ENCODE measurements around the gene ARID5A.
A peak's percentile ranks its signal among the peaks of the same experiment; 100 is the strongest.

ARID5A gene

GRCh38 chr2:96506907-96507240 is 29.7 kb upstream of the ARID5A start:
- no peak for DNase-seq

GRCh38 chr2:96507957-96508520 is 28.5 kb upstream of the ARID5A start:
- peak; percentile 85 for DNase-seq

- no peak for DNase-seq
Measured at GRCh38 chr2:96508521-96509113, 27.9 kb upstream of the ARID5A start.

- DNase-seq: peak; percentile 74
Measured at GRCh38 chr2:96509114-96509846, 27.3 kb upstream of the ARID5A start.

GRCh38 chr2:96509847-96510230 is 26.7 kb upstream of the ARID5A start:
- DNase-seq: no peak

- no peak for DNase-seq
Measured at GRCh38 chr2:96510931-96511595, 25.5 kb upstream of the ARID5A start.

GRCh38 chr2:96511851-96512250 is 24.7 kb upstream of the ARID5A start:
- no peak for DNase-seq

GRCh38 chr2:96512341-96512740 is 24.2 kb upstream of the ARID5A start:
- DNase-seq: no peak

- no peak for DNase-seq
Measured at GRCh38 chr2:96514521-96514920, 22.0 kb upstream of the ARID5A start.

- no peak for DNase-seq
Measured at GRCh38 chr2:96517079-96517478, 19.5 kb upstream of the ARID5A start.

GRCh38 chr2:96520231-96520630 is 16.3 kb upstream of the ARID5A start:
- DNase-seq: no peak

- no peak for DNase-seq
Measured at GRCh38 chr2:96520697-96521096, 15.9 kb upstream of the ARID5A start.

- no peak for DNase-seq
Measured at GRCh38 chr2:96521219-96521618, 15.3 kb upstream of the ARID5A start.

- no peak for DNase-seq
Measured at GRCh38 chr2:96522304-96523203, 14.0 kb upstream of the ARID5A start.

GRCh38 chr2:96523659-96524481 is 12.7 kb upstream of the ARID5A start:
- no peak for DNase-seq

- DNase-seq: no peak
Measured at GRCh38 chr2:96524482-96525210, 11.9 kb upstream of the ARID5A start.

GRCh38 chr2:96525211-96525507 is 11.4 kb upstream of the ARID5A start:
- no peak for DNase-seq

- DNase-seq: no peak
Measured at GRCh38 chr2:96526101-96526591, 10.4 kb upstream of the ARID5A start.

GRCh38 chr2:96526615-96527285 is 9.8 kb upstream of the ARID5A start:
- DNase-seq: no peak

- peak; percentile 79 for DNase-seq
Measured at GRCh38 chr2:96527286-96528005, 9.1 kb upstream of the ARID5A start.

All from stimulated activated CD4-positive, alpha-beta T cell treated with anti-CD3 and anti-CD28 coated beads, Interleukin-1b, Interleukin-23, amount 100 ng/mL, for 48 hours (primary cell).